HG03520 (cell line): Measurements from ENCODE around the gene SCP2.

Experiments
- ATAC-seq: cut with Tn5 transposase; IDR thresholded peaks from one replicate; pipeline ENCODE4 v1.9.1; 2021; ENCODE audit warnings: mild to moderate bottlenecking, moderate library complexity; ENCODE audit not compliant: unreplicated experiment

The SCP2 gene

GRCh38 chr1:52927212-52928014 lies at the start of gene SCP2:
TSS of gene SCP2 (plus strand) at chr1:52927276. CDS start at chr1:52927397, 121 bp downstream.
- ATAC-seq: no peak

GRCh38 chr1:52877554-52877953 lies 49.5 kb upstream of the SCP2 start:
- no peak for ATAC-seq

GRCh38 chr1:52880206-52880605 lies 46.9 kb upstream of the SCP2 start:
- ATAC-seq: no peak

GRCh38 chr1:52887483-52887882 lies 39.6 kb upstream of the SCP2 start:
- ATAC-seq: no peak

- ATAC-seq: no peak
Observed at GRCh38 chr1:52892424-52893215, 34.5 kb upstream of the SCP2 start.

- no peak for ATAC-seq
Observed at GRCh38 chr1:52899445-52899894, 27.6 kb upstream of the SCP2 start.

GRCh38 chr1:52900402-52900801 lies 26.7 kb upstream of the SCP2 start:
- no peak for ATAC-seq

GRCh38 chr1:52901384-52901783 lies 25.7 kb upstream of the SCP2 start:
- no peak for ATAC-seq

GRCh38 chr1:52904208-52904926 lies 22.7 kb upstream of the SCP2 start:
- ATAC-seq: no peak

- ATAC-seq: no peak
Observed at GRCh38 chr1:52904927-52905698, 22.0 kb upstream of the SCP2 start.

GRCh38 chr1:52906135-52906603 lies 20.9 kb upstream of the SCP2 start:
- ATAC-seq: no peak

GRCh38 chr1:52907068-52907811 lies 19.8 kb upstream of the SCP2 start:
- no peak for ATAC-seq

GRCh38 chr1:52907812-52908153 lies 19.3 kb upstream of the SCP2 start:
- ATAC-seq: no peak

GRCh38 chr1:52911541-52911940 lies 15.5 kb upstream of the SCP2 start:
- ATAC-seq: no peak

- ATAC-seq: no peak
Observed at GRCh38 chr1:52913014-52913413, 14.1 kb upstream of the SCP2 start.

- no peak for ATAC-seq
Observed at GRCh38 chr1:52913537-52913936, 13.5 kb upstream of the SCP2 start.

GRCh38 chr1:52914463-52914862 lies 12.6 kb upstream of the SCP2 start:
- ATAC-seq: no peak

- no peak for ATAC-seq
Observed at GRCh38 chr1:52915211-52915854, 11.7 kb upstream of the SCP2 start.

GRCh38 chr1:52915855-52916220 lies 11.2 kb upstream of the SCP2 start:
- no peak for ATAC-seq
